GM23248 (cell line): ENCODE results near the gene PHLDB1. TPM values are rescaled to one million over a fixed set of nuclear protein-coding genes. Genes with fewer than 3 reads are reported as not detected.

Experiments
- DNase-seq: peaks from one replicate; pipeline ENCODE4 v3.0.0-alpha.2; 2015
- H2AFZ ChIP-seq: fragments of 200-600 bp; sonication (generic); 2 replicates; pipeline ENCODE4 v1.6.1; 2016; ENCODE audit warnings: antibody characterized with exemption
- H3F3A ChIP-seq: fragments of 200-600 bp; sonication (generic); 2 replicates; pipeline ENCODE4 v1.6.1; 2016; ENCODE audit warnings: mild to moderate bottlenecking, antibody characterized with exemption, mixed run types; ENCODE audit not compliant: insufficient read depth
- H3K27ac ChIP-seq: fragments of 200-600 bp; sonication (generic); 2 replicates; pipeline ENCODE4 v1.5.1; 2016; ENCODE audit warnings: mild to moderate bottlenecking
- H3K27me3 ChIP-seq: fragments of 200-600 bp; sonication (generic); replicated peaks from 2 replicates; pipeline ENCODE4 v1.6.1; 2016; ENCODE audit warnings: mild to moderate bottlenecking; ENCODE audit not compliant: insufficient read depth
- H3K36me3 ChIP-seq: fragments of 200-600 bp; sonication (generic); 2 replicates; pipeline ENCODE4 v1.6.1; 2016; ENCODE audit warnings: low read depth, mild to moderate bottlenecking
- H3K4me1 ChIP-seq: fragments of 200-600 bp; sonication (generic); 2 replicates; pipeline ENCODE4 v1.6.1; 2016; ENCODE audit warnings: mild to moderate bottlenecking; ENCODE audit not compliant: insufficient read depth
- H3K4me2 ChIP-seq: fragments of 200-600 bp; sonication (generic); one replicate; pipeline ENCODE4 v1.6.1; 2016; ENCODE audit warnings: mild to moderate bottlenecking; ENCODE audit not compliant: unreplicated experiment
- H3K4me3 ChIP-seq: fragments of 200-600 bp; sonication (generic); 2 replicates; pipeline ENCODE4 v1.5.1; 2016; ENCODE audit warnings: mild to moderate bottlenecking
- H3K79me2 ChIP-seq: fragments of 200-600 bp; sonication (generic); 2 replicates; pipeline ENCODE4 v1.6.1; 2016; ENCODE audit warnings: mild to moderate bottlenecking; ENCODE audit not compliant: insufficient read depth
- H3K9ac ChIP-seq: fragments of 200-600 bp; sonication (generic); 2 replicates; pipeline ENCODE4 v1.6.1; 2016; ENCODE audit warnings: mild to moderate bottlenecking
- H3K9me2 ChIP-seq: fragments of 200-600 bp; sonication (generic); 2 replicates; pipeline ENCODE4 v1.6.1; 2016; ENCODE audit warnings: mixed run types, mild to moderate bottlenecking, moderate library complexity; ENCODE audit not compliant: insufficient read depth
- H3K9me3 ChIP-seq: fragments of 200-600 bp; sonication (generic); one replicate; pipeline ENCODE4 v1.6.1; 2017; ENCODE audit warnings: low read depth
- H4K20me1 ChIP-seq: fragments of 200-600 bp; sonication (generic); 2 replicates; pipeline ENCODE4 v1.6.0; 2016; ENCODE audit not compliant: insufficient read depth
- EZH2 ChIP-seq: fragments of 200-600 bp; sonication (generic); IDR thresholded peaks from 2 replicates; pipeline ENCODE4 v1.6.1; 2018; ENCODE audit warnings: antibody characterized with exemption, mild to moderate bottlenecking; ENCODE audit not compliant: insufficient read depth, poor library complexity, severe bottlenecking
- EZH2phosphoT487 ChIP-seq: fragments of 200-600 bp; sonication (generic); IDR thresholded peaks from 2 replicates; pipeline ENCODE4 v1.6.1; 2018; ENCODE audit warnings: antibody characterized with exemption, moderate library complexity, mild to moderate bottlenecking, low read depth; ENCODE audit not compliant: insufficient read depth
- whole genome bisulfite sequencing, 2 experiments: methylation state at CpG; one replicate each; pipeline ENCODE4 v1.1.6; 2015 to 2017; ENCODE audit warnings: low lambda C conversion rate in 2 of 2, low coverage in 1 of 2; ENCODE audit errors: missing lambda C conversion rate in 2 of 2; 5-methylcytosine and 5-hydroxymethylcytosine counted together
- in situ Hi-C: fragments of 300-500 bp; cut with MboI; formaldehyde crosslinking; loops from 2 replicates; pipeline ENCODE4 v1.15.0; 2020
- polyA plus RNA-seq: library from polyadenylated mRNA; unstranded; fragments of >200 nt; fragmentation: Nextera tagmentation; extraction: Ambion mirVana; gene quantifications from 2 replicates; pipeline ENCODE4 v1.2.1, GENCODE V29; 2016
- total RNA-seq: library from RNA; depleted of rRNA; stranded (reverse); fragments of >200 nt; shearing (Covaris generic); gene quantifications from 2 replicates; pipeline ENCODE4 v1.2.3, GENCODE V29; 2014; rRNA removed

Gene PHLDB1
- 102 and 109 TPM in 2 replicates for total RNA-seq
- 91.7 and 91.8 TPM in 2 replicates for polyA plus RNA-seq

DNA sequence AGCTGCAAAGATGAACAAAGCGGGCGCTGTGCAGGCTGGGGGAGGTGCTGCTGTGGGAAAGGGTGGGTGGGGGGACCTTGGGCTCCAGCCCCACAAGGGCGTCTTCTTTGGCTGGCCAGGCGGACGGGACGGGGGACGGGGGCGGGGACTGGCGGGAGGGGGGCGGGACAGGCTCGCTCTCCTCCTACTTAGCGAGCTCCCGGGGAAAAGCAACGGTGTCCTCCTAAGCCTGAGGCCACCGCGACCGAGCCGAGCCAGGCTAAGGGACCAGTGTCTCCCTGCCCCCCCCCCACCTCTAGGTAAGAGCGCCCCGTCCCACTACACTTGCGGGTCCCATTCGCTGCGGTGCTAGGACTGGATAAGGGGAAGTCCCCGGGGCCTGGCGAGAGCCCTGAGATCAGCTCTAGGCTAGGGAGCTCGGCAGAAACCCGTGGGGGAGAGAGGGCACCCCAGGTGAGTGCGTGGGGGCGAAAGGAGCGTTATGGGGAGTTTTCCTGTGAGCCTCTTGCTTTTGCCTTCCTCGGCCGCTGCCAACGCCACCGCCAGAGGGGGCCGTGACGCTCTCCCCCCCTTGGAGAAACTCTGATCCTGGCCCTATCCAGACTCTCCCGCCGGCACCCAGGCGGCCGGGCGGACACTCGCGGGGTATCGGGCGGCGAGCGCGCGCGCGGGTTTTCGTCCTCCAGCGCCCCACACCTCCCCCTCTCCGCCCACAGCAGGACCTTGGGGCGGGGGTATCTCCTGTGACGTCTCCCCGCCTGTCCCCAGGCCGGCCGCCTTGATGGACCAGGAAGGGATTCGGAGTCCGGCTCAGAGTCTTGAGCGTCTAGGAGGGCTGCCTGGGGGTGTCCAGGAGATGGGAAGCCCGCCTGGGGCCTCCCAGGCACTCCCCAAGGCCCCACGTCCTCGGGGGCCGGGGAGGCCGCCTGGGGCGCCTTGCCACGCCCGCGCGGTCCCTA, at the start of gene PHLDB1:
PHLDB1 (plus strand) TSS at position 215 of the 959 bp plus-strand sequence. CDS start 6,222 bp downstream, outside the sequence.
- DNase-seq: peak; percentile 89
- Histone ChIP-seq H3K27ac (peak within 1 kb of the TSS; percentile 98), H2AFZ (no peak within 1 kb of the TSS), H3K4me2 (peak within 1 kb of the TSS; percentile 73), H3K9ac (peak within 1 kb of the TSS; percentile 99), H3K4me1 (peaks cover 54% of the 10 kb centered on the region), H3K36me3 (peaks cover 4% of the 10 kb centered on the region; the same call in 1 of the 2 replicates), H3K4me3 (peak within 1 kb of the TSS; percentile 81), H3F3A (peaks cover 56% of the 10 kb centered on the region), H3K27me3 (no peaks in the 10 kb centered on the region), H3K9me3 (no peaks in the 10 kb centered on the region), H4K20me1 (no peaks in the 10 kb centered on the region), H3K79me2 (peaks cover 40% of the 10 kb centered on the region), H3K9me2 (no peaks in the 10 kb centered on the region)
- 1 to 2% methylated on average over 27 to 58 of the region's 72 CpGs for WGBS, 2 experiments
- in situ Hi-C loops: no loop called here
- TF ChIP-seq EZH2phosphoT487 (no peak), EZH2 (no peak)

DNA sequence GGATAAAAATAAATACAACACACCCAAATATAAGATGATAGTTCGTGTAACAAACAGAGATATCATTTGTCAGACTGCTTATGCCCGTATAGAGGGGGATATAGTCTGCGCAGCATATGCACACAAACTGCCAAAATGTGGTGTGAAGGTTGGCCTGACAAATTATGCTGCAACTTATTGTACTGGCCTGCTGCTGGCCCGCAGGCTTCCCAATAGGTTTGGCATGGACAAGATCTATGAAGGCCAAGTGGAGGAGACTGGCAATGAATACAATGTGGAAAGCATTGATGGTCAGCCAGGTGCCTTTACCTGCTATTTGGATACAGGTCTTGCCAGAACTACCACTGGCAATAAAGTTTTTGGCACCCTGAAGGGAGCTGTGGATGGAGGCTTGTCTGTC, 46.6 kb upstream of the PHLDB1 start:
- Histone ChIP-seq H3K4me2 (no peak overlapping the region), H3K9me2 (no peaks in the 10 kb centered on the region), H3K9ac (no peak overlapping the region), H3K79me2 (peaks cover 14% of the 10 kb centered on the region), H3K27ac (no peak overlapping the region), H2AFZ (no peak overlapping the region), H4K20me1 (no peaks in the 10 kb centered on the region), H3K9me3 (no peaks in the 10 kb centered on the region), H3K4me3 (no peak overlapping the region), H3K27me3 (no peaks in the 10 kb centered on the region), H3F3A (peaks cover 3% of the 10 kb centered on the region; the same call in 1 of the 2 replicates), H3K4me1 (peaks cover 6% of the 10 kb centered on the region; the same call in 1 of the 2 replicates), H3K36me3 (peaks cover 7% of the 10 kb centered on the region; the same call in 1 of the 2 replicates)
- 81 to 87% methylated on average over 4 of the region's 4 CpGs for WGBS, 2 experiments
- in situ Hi-C loops: no loop called here
- no peak for DNase-seq
- TF ChIP-seq EZH2phosphoT487: no peak
- no peak for TF ChIP-seq EZH2

DNA sequence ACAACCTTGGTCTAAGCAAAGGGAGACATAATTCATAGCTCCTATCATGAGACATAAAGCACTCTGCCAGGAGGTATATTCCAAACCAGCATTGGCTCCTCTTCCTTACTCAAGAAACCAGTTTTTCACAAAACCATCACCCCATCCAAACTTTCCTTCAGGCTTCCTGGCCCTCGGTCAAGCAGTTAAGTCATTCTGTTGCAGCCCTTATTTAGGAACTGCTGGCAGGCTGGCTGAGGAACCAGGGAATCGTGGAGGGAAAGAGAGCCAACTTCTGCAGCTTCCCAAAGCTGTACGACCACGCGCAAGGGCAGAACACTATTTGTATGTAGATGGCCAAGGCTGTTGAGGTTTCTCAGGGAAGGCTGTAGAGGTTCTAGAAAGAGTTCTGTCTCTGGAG, 42.4 kb upstream of the PHLDB1 start:
- in situ Hi-C loops: no loop called here
- Histone ChIP-seq H3K79me2 (peaks cover 14% of the 10 kb centered on the region), H2AFZ (peak overlapping the region; percentile 78), H3F3A (peaks cover 3% of the 10 kb centered on the region; the same call in 1 of the 2 replicates), H4K20me1 (no peaks in the 10 kb centered on the region), H3K27ac (peak overlapping the region; percentile 30), H3K4me1 (peaks cover 6% of the 10 kb centered on the region; the same call in 1 of the 2 replicates), H3K9me3 (no peaks in the 10 kb centered on the region), H3K4me2 (peak overlapping the region; percentile 89), H3K9me2 (no peaks in the 10 kb centered on the region), H3K4me3 (peak overlapping the region; percentile 67), H3K27me3 (no peaks in the 10 kb centered on the region), H3K9ac (peak overlapping the region; percentile 96), H3K36me3 (no peaks in the 10 kb centered on the region)
- TF ChIP-seq EZH2phosphoT487: no peak
- TF ChIP-seq EZH2: no peak
- DNase-seq: peak; percentile 78
- WGBS, 2 experiments: 6 to 9% methylated on average over 5 of the region's 5 CpGs

DNA sequence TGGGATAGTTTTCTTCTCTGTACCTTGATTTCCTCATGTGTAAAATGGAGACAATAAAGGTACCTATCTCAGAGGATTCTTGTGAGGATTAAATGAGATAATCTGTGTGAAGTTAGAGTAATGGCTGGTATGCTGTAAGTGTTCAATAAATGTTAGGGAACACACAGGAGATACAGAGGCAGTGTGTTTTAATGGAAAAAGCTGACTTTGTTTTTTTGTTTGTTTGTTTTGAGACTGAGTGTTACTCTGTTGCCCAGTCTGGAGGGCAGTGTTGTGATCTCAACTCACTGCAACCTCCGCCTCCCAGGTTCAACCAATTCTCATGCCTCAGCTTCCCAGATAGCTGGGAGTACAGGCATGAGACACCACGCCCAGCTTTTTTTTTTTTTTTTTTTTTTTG, 37.7 kb upstream of the PHLDB1 start:
- H4K20me1 ChIP-seq: peaks cover 9% of the 10 kb centered on the region; the same call in 1 of the 2 replicates
- no peak for TF ChIP-seq EZH2phosphoT487
- TF ChIP-seq EZH2: no peak

More for the DNA sequence above, 37.7 kb upstream of the PHLDB1 start:
- Histone ChIP-seq H3K27me3 (no peaks in the 10 kb centered on the region), H3K9ac (no peak overlapping the region), H3K4me2 (no peak overlapping the region), H3K4me3 (no peak overlapping the region), H3K9me2 (no peaks in the 10 kb centered on the region), H3F3A (peaks cover 28% of the 10 kb centered on the region), H3K36me3 (no peaks in the 10 kb centered on the region), H3K27ac (no peak overlapping the region), H3K79me2 (peaks cover 43% of the 10 kb centered on the region), H3K9me3 (no peaks in the 10 kb centered on the region), H2AFZ (no peak overlapping the region), H3K4me1 (peaks cover 16% of the 10 kb centered on the region; the same call in 1 of the 2 replicates)
- in situ Hi-C loops: no loop called here
- DNase-seq: no peak
- 70 to 100% methylated on average over 1 to 2 of the region's 2 CpGs for WGBS, 2 experiments
